ENCODE data around the gene ZCCHC7.
"Not testable (repeated sequence)": the region's sequence is repeated elsewhere in the genome, so short reads cannot be mapped to it uniquely, and the experiment has no call there.

The ZCCHC7 gene

DNA sequence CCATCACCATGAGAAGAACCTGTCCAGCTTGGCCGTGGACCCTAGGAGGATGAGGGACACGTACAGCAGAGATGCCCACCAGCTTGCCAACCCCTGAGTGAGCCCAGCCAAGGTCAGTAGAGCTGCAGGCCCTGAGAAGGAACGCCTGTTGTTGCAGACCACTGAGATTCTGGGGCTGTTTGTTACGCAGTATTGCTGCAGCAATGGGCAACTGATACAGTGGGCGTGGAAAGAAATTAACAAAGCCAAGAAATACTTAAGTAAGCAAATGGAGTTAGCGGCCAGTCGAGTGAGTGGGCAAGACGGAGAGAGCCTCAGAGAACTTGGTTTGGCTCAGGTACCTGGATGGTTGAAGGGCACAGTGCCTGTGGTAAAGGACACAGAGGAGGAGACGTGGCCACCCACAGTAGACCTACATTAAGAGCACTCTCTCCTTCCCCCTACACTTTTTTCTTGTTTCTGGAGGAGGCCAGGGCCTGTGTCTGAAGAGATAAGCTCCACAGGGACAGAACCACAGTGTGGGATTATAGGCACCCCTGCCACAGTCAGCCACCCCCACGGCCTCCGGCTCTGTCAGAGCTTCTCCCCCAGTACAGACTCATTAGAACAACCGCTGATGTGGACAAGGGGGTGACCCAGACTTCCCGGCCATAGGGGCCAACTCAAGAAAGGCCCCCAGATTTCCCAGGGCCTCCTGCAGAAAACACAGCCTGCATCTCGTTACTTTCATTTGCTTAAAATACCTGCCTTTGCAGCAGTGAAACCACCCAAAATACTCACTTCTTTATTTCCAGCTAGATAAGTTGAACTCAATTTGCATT is 262.0 kb downstream of the ZCCHC7 start:
- DNase-seq: no peak

- DNase-seq: no peak
These were observed 262.6 kb downstream of the ZCCHC7 start for GRCh38 chr9:37382982-37383357.

DNA sequence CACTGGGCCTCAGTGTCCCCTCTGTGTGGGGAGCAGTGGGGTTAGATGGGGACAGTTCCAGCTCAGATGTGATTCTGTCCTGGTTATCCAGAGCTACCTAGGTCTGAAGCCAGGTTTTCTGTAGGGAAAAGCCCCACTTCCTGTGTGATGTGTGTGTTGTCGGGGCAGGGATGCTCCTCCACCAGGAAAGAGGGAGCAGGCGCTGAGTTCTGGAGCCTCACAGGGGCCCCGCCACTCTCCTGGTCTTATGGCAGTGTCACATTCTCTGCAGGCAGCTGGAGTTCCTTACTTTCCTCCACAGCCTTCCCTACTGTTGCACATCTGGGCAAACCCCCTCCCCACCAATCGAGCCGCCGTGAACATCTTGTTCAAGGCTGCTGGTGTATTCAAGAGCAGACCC is 263.0 kb downstream of the ZCCHC7 start:
- no peak for DNase-seq

- no peak for DNase-seq
These were observed 263.7 kb downstream of the ZCCHC7 start for GRCh38 chr9:37383876-37384746.

DNA sequence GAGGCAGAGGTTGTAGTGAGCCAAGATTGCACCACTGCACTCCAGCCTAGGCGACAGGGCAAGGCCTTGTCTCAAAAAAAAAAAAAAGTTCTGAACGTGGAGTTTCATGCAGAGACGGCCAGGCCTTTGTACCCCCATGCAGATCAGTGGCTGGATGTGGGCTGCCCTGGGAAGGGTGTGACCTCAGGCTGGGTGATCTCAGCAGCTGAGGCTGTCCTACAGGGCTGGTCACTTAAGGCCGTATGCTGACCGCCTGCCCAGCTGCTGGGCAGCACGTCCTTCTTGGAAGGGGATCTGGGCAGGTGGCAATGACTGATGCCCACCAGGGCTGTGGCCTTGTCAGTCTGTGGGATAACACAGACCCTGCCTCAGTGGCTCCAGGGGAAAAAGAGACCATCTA is 264.9 kb downstream of the ZCCHC7 start:
- no peak for DNase-seq

DNA sequence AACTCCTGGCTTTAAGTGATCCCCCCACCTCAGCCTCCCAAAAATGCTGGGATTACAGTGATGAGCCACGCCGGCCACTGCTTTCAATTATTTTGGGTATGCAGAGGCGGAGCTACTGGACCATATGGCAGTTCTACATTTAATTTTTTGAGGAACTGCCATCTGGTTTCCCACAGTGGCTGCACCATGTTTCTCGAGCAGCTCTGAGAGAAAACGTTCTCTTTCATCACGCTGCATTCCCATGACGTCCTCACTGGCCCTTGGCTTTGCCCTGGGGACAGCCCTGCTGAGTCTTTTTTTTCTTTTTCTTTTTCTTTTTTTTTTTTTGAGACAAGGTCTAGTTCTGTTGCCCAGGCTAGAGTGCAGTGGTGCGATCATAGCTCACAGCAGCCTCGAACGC is 266.6 kb downstream of the ZCCHC7 start:
- DNase-seq: no peak

DNA sequence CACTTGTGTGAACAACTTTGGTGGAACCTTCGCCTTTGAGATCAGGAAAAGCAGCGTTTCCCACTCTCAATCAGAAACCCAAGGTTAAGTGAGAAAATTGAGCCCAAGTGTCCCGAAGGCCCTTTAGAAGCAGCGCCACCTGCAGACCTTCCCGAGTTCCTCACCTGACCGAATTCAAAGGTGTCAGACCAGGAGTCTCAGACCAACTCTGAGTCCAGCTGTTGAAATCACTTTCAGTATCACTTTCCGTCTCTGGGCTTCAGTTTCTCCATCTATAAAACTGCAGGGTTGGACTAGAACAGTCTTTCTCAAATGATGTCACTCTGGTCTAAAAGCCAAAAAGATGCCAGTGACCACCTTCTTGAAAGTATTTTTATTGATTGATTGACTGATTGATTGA is 270.4 kb downstream of the ZCCHC7 start:
- no peak for DNase-seq

DNA sequence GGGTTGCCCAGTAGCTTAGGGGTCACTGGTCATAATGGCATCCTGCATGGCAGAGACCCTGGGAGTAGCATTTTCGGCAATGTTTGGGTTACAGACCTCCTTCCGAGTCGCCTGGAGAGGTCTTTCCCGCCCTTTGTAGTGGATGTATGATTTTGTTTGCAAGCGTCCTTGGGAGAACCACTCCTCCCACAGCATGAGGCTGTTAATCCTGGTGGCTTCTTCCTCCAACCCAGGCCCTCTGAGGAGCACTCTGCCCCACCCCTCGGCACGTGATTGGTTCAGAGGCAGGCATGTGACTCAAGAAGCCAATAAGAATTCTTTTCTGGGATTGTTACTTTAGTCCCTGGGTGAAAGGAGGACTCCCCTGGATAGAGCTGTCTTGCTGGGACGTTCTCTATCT is 271.9 kb downstream of the ZCCHC7 start:
- no peak for DNase-seq

- DNase-seq: no peak
These were observed 274.9 kb downstream of the ZCCHC7 start for GRCh38 chr9:37395229-37395628.

DNA sequence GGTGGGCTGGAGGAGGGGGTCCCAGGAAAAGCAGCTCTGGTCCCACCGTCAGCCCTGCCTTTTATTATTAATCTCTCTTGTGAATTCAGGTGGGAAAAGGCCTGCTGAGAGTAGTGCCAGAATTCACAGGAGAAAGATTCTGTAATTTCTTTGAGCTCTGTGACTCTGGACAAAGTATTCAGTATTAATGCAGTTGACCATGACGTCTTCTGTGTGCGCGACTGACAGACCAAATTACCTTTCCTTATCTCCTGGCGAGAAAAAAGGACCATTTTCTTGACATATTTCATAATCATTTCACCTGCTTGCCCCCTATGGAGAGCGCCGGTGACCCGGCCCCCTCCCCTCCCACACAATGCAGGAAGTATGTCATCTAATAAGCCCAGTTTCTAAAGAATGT is 275.3 kb downstream of the ZCCHC7 start:
- no peak for DNase-seq

- DNase-seq: not testable (repeated sequence)
These were observed 277.6 kb downstream of the ZCCHC7 start for GRCh38 chr9:37397948-37398347.

- no peak for DNase-seq
These were observed 278.2 kb downstream of the ZCCHC7 start for GRCh38 chr9:37398464-37399025.

- no peak for DNase-seq
These were observed 279.0 kb downstream of the ZCCHC7 start for GRCh38 chr9:37399336-37399735.

DNA sequence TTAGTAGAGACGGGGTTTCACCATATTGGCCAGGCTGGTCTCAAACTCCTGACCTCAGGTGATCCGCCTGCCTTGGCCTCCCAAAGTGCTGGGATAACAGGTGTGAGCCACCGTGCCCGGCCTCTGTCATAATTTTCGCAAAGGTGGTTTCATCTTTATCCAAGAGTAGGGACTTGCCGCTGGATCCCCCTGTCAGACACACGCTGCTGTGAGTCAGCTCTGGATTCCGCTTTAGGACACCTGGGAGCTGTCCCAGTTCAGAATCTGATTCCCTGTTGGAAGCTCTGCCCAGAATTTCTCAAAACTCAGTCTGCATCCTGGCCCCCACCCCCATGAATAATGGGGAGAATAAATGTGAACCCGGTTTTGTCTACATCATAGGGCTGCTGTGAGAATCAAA is 284.2 kb downstream of the ZCCHC7 start:
- no peak for DNase-seq

DNA sequence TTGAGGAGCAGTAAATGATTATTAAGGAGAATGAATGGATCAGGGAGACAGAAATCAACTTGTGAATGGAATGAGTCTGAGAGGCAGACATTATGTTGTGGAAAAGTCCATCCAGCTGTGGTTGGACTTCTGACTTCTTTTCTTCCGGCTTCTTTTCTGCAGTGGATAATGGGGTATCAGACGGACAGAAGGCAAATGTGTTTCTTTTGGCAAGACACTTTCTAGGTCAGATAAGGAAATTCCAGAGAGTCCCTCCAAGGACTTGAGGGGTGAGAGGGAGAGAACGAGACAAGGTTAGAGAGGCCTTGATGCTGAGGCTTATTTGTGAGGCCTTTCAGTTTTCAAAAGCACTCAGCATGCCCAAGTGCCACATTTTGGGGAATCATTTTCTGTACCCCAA is 285.0 kb downstream of the ZCCHC7 start:
- DNase-seq: no peak

GRCh38 chr9:37405764-37406380 is 285.5 kb downstream of the ZCCHC7 start:
- DNase-seq: no peak

GRCh38 chr9:37406603-37407401 is 286.4 kb downstream of the ZCCHC7 start:
- no peak for DNase-seq

DNA sequence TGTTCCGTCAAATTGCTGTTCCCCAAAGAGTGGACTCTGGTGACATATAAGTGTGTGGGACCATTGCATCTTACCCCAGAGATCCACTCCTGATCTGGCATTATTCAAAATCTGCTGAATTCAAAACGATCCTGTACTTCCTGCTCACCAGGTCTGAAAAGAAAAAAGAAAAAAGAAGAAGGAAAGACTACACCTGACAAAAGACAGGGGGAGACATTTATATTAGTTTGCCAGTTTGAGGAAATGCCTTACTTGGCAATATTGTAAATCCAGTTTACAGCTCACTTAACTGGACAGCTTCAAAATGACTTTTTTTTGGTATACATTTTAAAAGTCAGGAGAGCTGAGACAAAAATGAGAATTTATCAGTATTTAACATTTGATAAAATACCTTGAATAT is 287.1 kb downstream of the ZCCHC7 start:
- DNase-seq: no peak
